CD4-positive, alpha-beta T cell treated with Interferon gamma for 1 hour (primary cell): ENCODE measurements around the gene NGB.
"Not testable (repeated sequence)": the region's sequence is repeated elsewhere in the genome, so short reads cannot be mapped to it uniquely, and the experiment has no call there.

Source experiments
- DNase-seq: peaks from one replicate; pipeline ENCODE4 v3.0.0-alpha.2; 2020

Gene NGB

GRCh38 chr14:77271113-77271710, at the start of gene NGB:
TSS of gene NGB (minus strand) at chr14:77271206. CDS start at chr14:77270937, 269 bp downstream.
- DNase-seq = no peak

GRCh38 chr14:77320238-77320935, 49.4 kb upstream of the NGB start, which contains the start of gene POMT2:
TSS of gene POMT2 (minus strand) at chr14:77320883. CDS start at chr14:77320681, 202 bp downstream.
- DNase-seq = peak; percentile 91

- DNase-seq = no peak
Measured at GRCh38 chr14:77319422-77319821, 48.4 kb upstream of the NGB start.

GRCh38 chr14:77318756-77319155, 47.8 kb upstream of the NGB start:
- not testable (repeated sequence) for DNase-seq

- no peak for DNase-seq
Measured at GRCh38 chr14:77318006-77318553, 47.1 kb upstream of the NGB start.

- DNase-seq = no peak
Measured at GRCh38 chr14:77316872-77317301, 45.9 kb upstream of the NGB start.

- DNase-seq = no peak
Measured at GRCh38 chr14:77316195-77316505, 45.1 kb upstream of the NGB start.

GRCh38 chr14:77314539-77315457, 43.8 kb upstream of the NGB start:
- DNase-seq = no peak

- DNase-seq = no peak
Measured at GRCh38 chr14:77314043-77314442, 43.0 kb upstream of the NGB start.

- DNase-seq = no peak
Measured at GRCh38 chr14:77313371-77313770, 42.4 kb upstream of the NGB start.

- DNase-seq = no peak
Measured at GRCh38 chr14:77311217-77311616, 40.2 kb upstream of the NGB start.

GRCh38 chr14:77310026-77310425, 39.0 kb upstream of the NGB start:
- no peak for DNase-seq

- no peak for DNase-seq
Measured at GRCh38 chr14:77309131-77309530, 38.1 kb upstream of the NGB start.

GRCh38 chr14:77306851-77307496, 36.0 kb upstream of the NGB start:
- no peak for DNase-seq

- no peak for DNase-seq
Measured at GRCh38 chr14:77306416-77306815, 35.4 kb upstream of the NGB start.

GRCh38 chr14:77305696-77306095, 34.7 kb upstream of the NGB start:
- no peak for DNase-seq

- no peak for DNase-seq
Measured at GRCh38 chr14:77303417-77304156, 32.6 kb upstream of the NGB start.

GRCh38 chr14:77302926-77303325, 31.9 kb upstream of the NGB start:
- no peak for DNase-seq

GRCh38 chr14:77301103-77301502, 30.1 kb upstream of the NGB start:
- peak; percentile 37 for DNase-seq

- no peak for DNase-seq
Measured at GRCh38 chr14:77299771-77300170, 28.8 kb upstream of the NGB start.

- no peak for DNase-seq
Measured at GRCh38 chr14:77296906-77297305, 25.9 kb upstream of the NGB start.

- DNase-seq = no peak
Measured at GRCh38 chr14:77296155-77296554, 25.1 kb upstream of the NGB start.
